VCaP (cell line): Measurements from ENCODE around the gene RPS6KA2.

ENCODE experiments used
- H3K27ac ChIP-seq: fragments of 450-650 bp; 2 replicates; pipeline ENCODE4 v1.5.1; 2017
- CTCF ChIP-seq: fragments of 450-650 bp; conservative IDR thresholded peaks from 2 replicates; pipeline ENCODE4 v1.5.1; 2017; ENCODE audit warnings: mild to moderate bottlenecking, moderate library complexity

The RPS6KA2 gene

GRCh38 chr6:166418691-166419143, 208.3 kb downstream of the RPS6KA2 start:
- no peak overlapping the region for H3K27ac ChIP-seq
- TF ChIP-seq CTCF = no peak

- no peak for TF ChIP-seq CTCF
- no peak overlapping the region for H3K27ac ChIP-seq
Measured at GRCh38 chr6:166417285-166417691, 209.8 kb downstream of the RPS6KA2 start.

GRCh38 chr6:166415833-166416347, 211.2 kb downstream of the RPS6KA2 start:
- TF ChIP-seq CTCF = no peak
- no peak overlapping the region for H3K27ac ChIP-seq

- no peak overlapping the region for H3K27ac ChIP-seq
Measured at GRCh38 chr6:166415306-166415705, 211.7 kb downstream of the RPS6KA2 start.

GRCh38 chr6:166413491-166413951, 213.5 kb downstream of the RPS6KA2 start:
- no peak overlapping the region for H3K27ac ChIP-seq
- no peak for TF ChIP-seq CTCF

More at GRCh38 chr6:166415306-166415705, 211.7 kb downstream of the RPS6KA2 start:
- no peak for TF ChIP-seq CTCF

GRCh38 chr6:166412911-166413384, 214.1 kb downstream of the RPS6KA2 start:
- TF ChIP-seq CTCF = no peak
- H3K27ac ChIP-seq = no peak overlapping the region

GRCh38 chr6:166412156-166412910, 214.7 kb downstream of the RPS6KA2 start:
- no peak for TF ChIP-seq CTCF
- H3K27ac ChIP-seq = no peak overlapping the region
